GF-D8 (cell line): ENCODE results near the gene GLB1L3.
"Not testable (repeated sequence)": the region's sequence is repeated elsewhere in the genome, so short reads cannot be mapped to it uniquely, and the experiment has no call there.

Experiments used
- DNase-seq: peaks from one replicate; lab custom pipeline; 2025; lab: John Stamatoyannopoulos, UW

The GLB1L3 gene

GRCh38 chr11:134252346-134253187, 23.6 kb upstream of the GLB1L3 start:
- peak; percentile 75 for DNase-seq

- peak; percentile 100 for DNase-seq
Measured at GRCh38 chr11:134253188-134253993, 22.8 kb upstream of the GLB1L3 start, which contains the start of the genes ACAD8 and THYN1. TSS of gene ACAD8 (plus strand) at chr11:134253568. CDS start at chr11:134253601, 33 bp downstream. TSS of gene THYN1 (minus strand) at chr11:134253352. CDS start at chr11:134252882, 470 bp downstream.

- no peak for DNase-seq
Measured at GRCh38 chr11:134254433-134255183, 21.6 kb upstream of the GLB1L3 start.

- not testable (repeated sequence) for DNase-seq
Measured at GRCh38 chr11:134255184-134255561, 21.0 kb upstream of the GLB1L3 start.

- DNase-seq: no peak
Measured at GRCh38 chr11:134257101-134257500, 19.1 kb upstream of the GLB1L3 start.

- no peak for DNase-seq
Measured at GRCh38 chr11:134258577-134258976, 17.6 kb upstream of the GLB1L3 start.

- DNase-seq: peak; percentile 88
Measured at GRCh38 chr11:134260503-134260902, 15.7 kb upstream of the GLB1L3 start.

- no peak for DNase-seq
Measured at GRCh38 chr11:134260983-134261382, 15.2 kb upstream of the GLB1L3 start.

- peak; percentile 45 for DNase-seq
Measured at GRCh38 chr11:134261626-134262488, 14.3 kb upstream of the GLB1L3 start.

- DNase-seq: no peak
Measured at GRCh38 chr11:134264966-134265764, 11.0 kb upstream of the GLB1L3 start.

GRCh38 chr11:134266440-134266839, 9.7 kb upstream of the GLB1L3 start:
- peak; percentile 81 for DNase-seq

- DNase-seq: peak; percentile 88
Measured at GRCh38 chr11:134266841-134267251, 9.3 kb upstream of the GLB1L3 start.

- DNase-seq: no peak
Measured at GRCh38 chr11:134267461-134267860, 8.7 kb upstream of the GLB1L3 start.

- no peak for DNase-seq
Measured at GRCh38 chr11:134267966-134268365, 8.2 kb upstream of the GLB1L3 start.

- DNase-seq: no peak
Measured at GRCh38 chr11:134270250-134270714, 5.9 kb upstream of the GLB1L3 start.

- DNase-seq: no peak
Measured at GRCh38 chr11:134271978-134272377, 4.2 kb upstream of the GLB1L3 start.

- no peak for DNase-seq
Measured at GRCh38 chr11:134272381-134273316, 3.5 kb upstream of the GLB1L3 start.

GRCh38 chr11:134273317-134273712, 2.9 kb upstream of the GLB1L3 start:
- DNase-seq: no peak

- no peak for DNase-seq
Measured at GRCh38 chr11:134275188-134275533, 1.0 kb upstream of the GLB1L3 start.
